RKO (cell line): Measurements from ENCODE around the gene CYP46A1.
"Not testable (repeated sequence)": the region's sequence is repeated elsewhere in the genome, so short reads cannot be mapped to it uniquely, and the experiment has no call there.

Source experiments
- DNase-seq: peaks from one replicate; pipeline ENCODE4 v3.0.0-alpha.2; 2016; ENCODE audit warnings: low spot score

Gene CYP46A1

DNA sequence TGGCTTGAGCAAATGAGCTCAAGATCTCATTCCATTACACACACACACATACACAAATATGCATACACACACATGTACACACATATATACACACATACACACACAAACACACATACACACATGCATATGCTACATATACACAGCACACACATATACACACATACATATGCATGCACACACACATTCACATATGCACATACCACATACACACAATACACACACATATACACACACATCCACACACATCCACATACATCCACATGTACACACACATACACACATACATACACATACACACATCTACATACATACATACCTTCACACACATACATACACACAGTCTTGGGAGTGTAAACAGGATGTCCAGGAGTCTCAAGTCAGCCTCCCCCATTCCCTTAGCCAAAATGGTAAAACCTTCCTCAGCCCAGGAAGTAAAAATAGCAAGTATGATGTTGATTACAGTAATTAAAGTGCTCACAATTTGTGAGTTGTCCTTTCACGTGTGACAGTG lies 26.4 kb upstream of the CYP46A1 start:
- no peak for DNase-seq

DNA sequence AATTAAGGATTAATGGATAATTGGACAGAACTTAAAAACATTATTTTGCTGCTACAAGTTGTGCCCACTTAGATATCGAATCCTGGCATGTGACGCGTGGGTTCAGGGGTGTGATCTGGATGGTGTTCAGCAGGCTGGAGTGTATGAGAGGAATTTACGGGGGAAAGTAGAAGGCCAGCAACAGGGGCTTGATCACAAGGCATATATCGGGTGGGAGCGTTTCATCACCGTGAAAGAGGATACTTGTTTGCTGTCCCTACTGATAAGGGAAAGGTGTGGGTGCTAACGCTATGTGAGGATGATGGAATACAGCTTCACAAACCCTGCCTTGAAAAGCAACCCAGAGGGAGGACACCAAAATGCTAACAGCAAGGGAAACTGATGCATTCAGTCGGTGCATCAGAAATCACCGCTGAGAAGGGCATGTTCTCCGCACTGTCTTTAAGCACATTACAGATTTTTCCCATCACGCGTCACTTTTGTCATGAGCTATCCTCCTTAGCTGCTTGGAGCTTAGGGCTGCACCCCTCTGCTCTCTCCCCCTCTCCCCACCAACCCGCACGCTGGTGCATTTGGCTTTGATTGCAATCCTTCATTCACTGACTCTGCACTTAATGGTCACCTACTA lies 25.8 kb upstream of the CYP46A1 start:
- DNase-seq = no peak

- no peak for DNase-seq
Measured at GRCh38 chr14:99659333-99659741, 24.8 kb upstream of the CYP46A1 start.

GRCh38 chr14:99660006-99660566 lies 24.0 kb upstream of the CYP46A1 start:
- no peak for DNase-seq

DNA sequence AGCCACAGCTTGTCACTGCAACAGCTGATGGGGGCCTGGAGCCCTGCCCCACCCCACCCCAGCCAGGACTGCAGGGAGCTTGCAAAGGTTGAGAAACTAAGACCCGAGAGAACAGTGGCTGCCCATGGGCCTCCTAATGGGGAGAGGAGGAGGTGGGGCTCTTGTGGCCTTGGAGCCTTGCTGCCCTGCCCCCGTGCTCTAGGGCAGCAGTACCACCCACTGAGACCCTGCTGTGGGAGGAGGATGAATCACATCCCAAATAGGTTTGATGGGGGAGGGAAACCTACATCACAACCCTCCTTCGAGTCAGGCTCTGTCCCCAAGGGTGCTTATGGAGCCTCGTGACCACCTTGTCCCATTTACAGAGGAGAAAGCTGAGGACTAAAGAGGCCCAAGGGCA lies 23.3 kb upstream of the CYP46A1 start:
- no peak for DNase-seq

DNA sequence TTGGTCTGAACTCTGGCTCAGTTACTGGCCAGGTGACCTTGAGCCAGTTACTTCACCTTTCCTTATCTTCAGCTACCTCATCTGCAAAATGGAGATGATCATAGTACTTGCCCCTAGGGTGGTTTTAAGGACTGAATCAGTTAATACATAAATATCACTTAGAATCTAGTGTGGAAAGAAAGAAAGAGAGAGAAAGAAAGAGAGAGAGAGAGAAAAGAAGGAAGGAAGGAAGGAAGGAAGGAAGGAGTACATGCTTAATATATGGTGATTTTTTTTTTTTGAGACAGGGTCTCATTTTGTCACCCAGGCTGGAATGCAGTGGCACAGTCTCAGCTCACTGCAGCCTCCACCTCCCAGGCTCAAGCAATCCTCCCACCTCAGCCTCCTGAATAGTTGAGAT lies 22.9 kb upstream of the CYP46A1 start:
- DNase-seq = not testable (repeated sequence)

- DNase-seq = no peak
Measured at GRCh38 chr14:99662846-99663245, 21.3 kb upstream of the CYP46A1 start.

DNA sequence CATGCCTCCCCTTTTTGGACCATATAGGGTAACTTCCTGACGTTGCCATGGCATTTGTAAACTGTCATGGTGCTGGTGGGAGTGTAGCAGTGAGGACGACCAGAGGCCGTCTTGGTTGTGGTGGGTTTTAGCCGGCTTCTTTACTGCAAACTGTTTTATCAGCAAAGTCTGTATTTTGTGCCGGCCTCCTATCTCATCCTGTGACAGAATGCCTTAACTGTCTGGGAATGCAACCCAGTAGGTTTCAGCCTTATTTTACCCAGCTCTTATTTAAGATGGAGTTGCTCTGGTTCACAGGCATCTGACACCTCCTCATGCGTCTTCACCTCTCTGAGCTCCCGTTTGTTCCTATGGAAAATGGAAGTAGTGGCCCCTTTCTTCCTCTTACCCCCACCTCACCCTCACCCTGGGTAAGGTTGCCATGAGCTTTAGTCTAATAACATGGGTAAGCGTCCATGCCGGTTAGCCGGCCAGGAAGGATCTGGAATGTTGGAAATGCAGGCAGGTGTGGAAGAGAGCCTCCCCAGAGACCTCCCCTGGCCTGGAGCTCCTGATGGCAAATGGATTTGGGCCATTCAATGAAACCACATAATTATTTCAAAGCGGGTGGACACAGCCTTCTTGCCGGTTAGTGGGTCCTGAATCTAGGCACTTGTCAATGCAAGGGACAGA lies 20.6 kb upstream of the CYP46A1 start:
- DNase-seq = no peak

GRCh38 chr14:99664058-99664936 lies 19.8 kb upstream of the CYP46A1 start:
- DNase-seq = no peak

DNA sequence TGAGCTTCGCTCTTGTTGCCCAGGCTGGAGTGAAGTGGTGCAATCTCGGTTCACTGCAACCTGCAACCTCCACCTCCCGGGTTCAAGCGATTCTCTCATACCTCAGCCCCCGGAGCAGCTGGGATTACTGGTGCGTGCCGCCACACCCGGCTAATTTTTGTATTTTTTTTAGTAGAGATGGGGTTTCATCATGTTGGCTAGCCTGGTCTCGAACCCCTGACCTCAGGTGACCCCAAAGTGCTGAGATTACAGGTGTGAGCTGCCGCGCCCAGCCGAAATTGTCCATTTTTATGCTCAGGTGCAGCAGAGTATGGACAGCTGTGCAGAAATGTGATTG lies 19.2 kb upstream of the CYP46A1 start:
- no peak for DNase-seq

- DNase-seq = no peak
Measured at GRCh38 chr14:99666533-99666932, 17.6 kb upstream of the CYP46A1 start.

- DNase-seq = no peak
Measured at GRCh38 chr14:99667045-99667444, 17.1 kb upstream of the CYP46A1 start.

GRCh38 chr14:99667821-99668220 lies 16.3 kb upstream of the CYP46A1 start:
- no peak for DNase-seq

GRCh38 chr14:99668307-99669295 lies 15.5 kb upstream of the CYP46A1 start:
- DNase-seq = no peak

GRCh38 chr14:99670361-99671234 lies 13.5 kb upstream of the CYP46A1 start:
- no peak for DNase-seq

DNA sequence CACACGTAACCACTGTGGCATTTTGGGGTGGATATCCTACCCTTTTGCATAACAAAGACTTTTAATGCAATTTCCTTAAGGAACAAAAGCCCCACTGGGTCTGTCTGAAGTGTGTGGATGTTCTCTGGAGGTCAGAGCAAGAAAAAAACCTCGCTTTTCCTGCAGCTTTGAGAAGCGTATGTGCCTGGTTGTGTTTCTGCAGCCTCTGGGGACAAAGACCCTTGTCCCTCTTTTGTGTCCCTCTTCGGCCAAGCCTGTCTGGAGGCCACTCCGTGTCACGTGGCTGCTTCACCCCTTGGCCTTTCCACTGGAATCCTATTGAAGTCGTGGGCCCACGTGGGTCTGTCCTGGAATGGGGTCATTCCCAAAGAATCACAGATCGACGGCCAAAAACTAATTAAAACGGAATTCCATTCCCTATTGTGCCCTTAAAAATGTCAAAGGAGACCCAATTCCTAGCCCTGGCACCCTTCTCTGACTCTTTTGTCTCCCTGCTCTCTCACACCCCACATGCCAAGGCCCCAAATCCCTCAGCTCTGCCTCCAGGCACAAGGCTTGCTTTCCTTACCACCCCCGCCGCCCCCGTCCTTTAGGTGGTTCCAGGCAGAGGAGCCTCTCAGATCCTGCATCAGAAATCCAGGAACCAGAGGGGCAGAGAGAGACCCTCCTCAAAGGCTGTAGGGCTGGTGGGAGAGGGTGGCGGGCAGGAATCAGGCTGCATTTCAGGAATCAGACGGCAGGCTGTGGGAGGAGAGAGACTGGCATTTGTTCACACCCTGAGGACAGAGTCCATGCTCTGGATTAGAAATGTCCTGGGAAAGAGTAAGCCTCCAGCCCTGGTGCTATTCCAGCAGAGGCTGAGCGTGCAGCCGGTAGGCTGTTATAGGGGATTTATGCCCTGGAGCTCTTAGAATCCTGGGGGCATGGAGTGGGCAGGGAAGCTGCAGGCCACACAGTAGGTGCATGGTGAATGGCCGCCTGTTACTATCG lies 12.6 kb upstream of the CYP46A1 start:
- DNase-seq = no peak

DNA sequence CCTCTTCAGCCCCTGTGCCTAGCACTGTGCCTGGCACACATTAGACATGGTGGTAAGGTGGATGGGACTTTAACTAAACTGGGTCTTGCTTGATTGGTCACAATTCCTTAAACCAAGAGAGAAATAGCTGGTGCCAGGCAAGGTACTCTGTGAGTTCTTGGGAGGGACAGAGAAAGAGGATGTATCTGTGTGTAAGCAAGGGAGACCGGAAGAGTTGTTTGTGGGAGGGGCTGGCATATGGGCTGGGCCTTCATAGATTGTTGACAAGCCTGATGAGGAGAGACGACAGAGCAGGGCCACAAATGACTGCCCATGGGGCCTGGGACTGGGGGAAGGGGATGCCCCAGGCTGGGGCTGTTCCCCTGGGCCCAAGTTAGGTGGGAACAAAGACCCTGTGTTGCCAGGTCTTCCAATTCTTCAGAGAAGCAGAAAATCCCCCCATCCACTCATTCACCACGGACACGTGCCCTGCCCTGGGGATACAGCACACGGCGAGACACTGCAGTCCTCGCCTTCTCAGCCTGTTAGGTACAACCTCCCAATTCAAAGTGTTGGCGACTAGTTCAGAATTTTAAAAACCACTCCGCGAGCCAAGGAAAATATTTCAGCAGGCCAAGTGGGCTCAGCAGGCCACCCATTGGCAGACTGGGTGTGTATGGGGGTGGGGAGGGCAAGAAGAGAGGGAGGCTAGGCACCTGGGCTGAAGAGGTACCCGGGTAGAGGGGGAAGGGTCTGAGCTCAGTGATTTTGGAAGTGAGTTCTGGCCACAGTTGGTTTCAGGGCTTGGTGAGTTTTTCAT lies 11.4 kb upstream of the CYP46A1 start:
- no peak for DNase-seq
